ENCODE results near the gene RAB3A.

The RAB3A gene

DNA sequence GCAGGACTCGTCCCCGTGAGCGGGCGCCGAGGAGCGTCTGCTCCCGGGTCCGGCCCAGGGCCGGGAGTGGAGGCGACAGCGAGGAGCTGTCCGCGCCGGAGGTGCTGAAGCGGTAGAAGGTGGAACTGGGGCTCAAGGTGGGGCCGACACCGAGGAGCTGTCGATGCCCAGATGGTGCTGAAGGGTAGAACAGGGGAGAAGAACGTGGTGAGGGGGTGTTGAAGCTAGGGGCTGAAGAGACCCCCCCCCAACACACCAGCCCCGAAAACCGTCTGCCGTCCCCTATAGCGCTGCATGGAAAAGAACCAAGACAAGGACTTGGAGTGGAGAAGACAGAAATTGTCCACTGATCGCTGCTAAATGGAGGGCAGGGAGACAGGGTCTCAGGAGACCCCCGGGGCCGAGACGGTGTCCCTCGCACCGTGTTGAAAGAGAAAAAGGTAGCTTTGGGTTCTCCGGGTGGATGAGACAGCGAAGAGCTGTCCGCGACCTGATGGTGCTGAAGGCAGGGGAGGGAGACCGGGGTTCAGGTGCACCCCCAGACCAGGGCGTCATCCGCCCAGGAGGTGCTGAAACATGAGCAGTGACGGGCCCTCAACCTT, 29.5 kb upstream of the RAB3A start:
- no peaks in the 10 kb centered on the region for H3K9me3 ChIP-seq (ENCODE audit: control insufficient read depth, low read length)
- no peak overlapping the region for H3K18ac ChIP-seq (ENCODE audit: low read depth in 1 of 2, low read length in 2 of 2)
- H3K4me3 ChIP-seq (ENCODE audit: insufficient read depth in 1 of 2, low read depth in 1 of 2, low read length in 2 of 2): no peak overlapping the region
- no peak overlapping the region for H2AFZ ChIP-seq (ENCODE audit: low read depth, low read length)
- WGBS: 25% methylated on average over 30 of the region's 37 CpGs
- no peak overlapping the region for H2AK5ac ChIP-seq (ENCODE audit: low read length, severe bottlenecking)
- H3K36me3 ChIP-seq (ENCODE audit: control insufficient read depth in 1 of 2, insufficient read depth in 2 of 2, low read depth in 1 of 2, low read length in 2 of 2): no peaks in the 10 kb centered on the region
- peaks cover 39 to 72% of the 10 kb centered on the region in 2 experiments for H3K27me3 ChIP-seq (ENCODE audit: control insufficient read depth in 1 of 2, insufficient read depth in 1 of 2, low read length in 2 of 2)
- H3K79me1 ChIP-seq (replicated peaks; ENCODE audit: low read length, poor library complexity, severe bottlenecking): no peaks in the 10 kb centered on the region
- H3K4ac ChIP-seq (ENCODE audit: low read depth in 1 of 2, low read length in 2 of 2): no peak overlapping the region
- H3K9ac ChIP-seq (ENCODE audit: low read length): no peak overlapping the region
- DNase-seq: peak; percentile 63
- H4K91ac ChIP-seq (ENCODE audit: low read length): no peak overlapping the region
- H2BK5ac ChIP-seq (ENCODE audit: low read depth, low read length, poor library complexity, severe bottlenecking): no peak overlapping the region
- H3K4me2 ChIP-seq (ENCODE audit: low read length, poor library complexity, severe bottlenecking): no peak overlapping the region
- H2BK120ac ChIP-seq (ENCODE audit: low read depth, low read length): no peak overlapping the region
- H3K14ac ChIP-seq (ENCODE audit: low read length in 2 of 2): no peak overlapping the region
- H2BK12ac ChIP-seq (ENCODE audit: low read length in 2 of 2): no peak overlapping the region
- H3K4me1 ChIP-seq (ENCODE audit: control insufficient read depth, insufficient read depth, low read depth, low read length): peaks cover 7% of the 10 kb centered on the region
- H3K23ac ChIP-seq (ENCODE audit: low read length in 2 of 2): no peak overlapping the region
- H2BK15ac ChIP-seq (ENCODE audit: low read depth, poor library complexity, severe bottlenecking): no peak overlapping the region
- no peak overlapping the region for H4K8ac ChIP-seq (ENCODE audit: low read length)
- H3K27ac ChIP-seq (ENCODE audit: low read length, poor library complexity, severe bottlenecking): no peak overlapping the region

DNA sequence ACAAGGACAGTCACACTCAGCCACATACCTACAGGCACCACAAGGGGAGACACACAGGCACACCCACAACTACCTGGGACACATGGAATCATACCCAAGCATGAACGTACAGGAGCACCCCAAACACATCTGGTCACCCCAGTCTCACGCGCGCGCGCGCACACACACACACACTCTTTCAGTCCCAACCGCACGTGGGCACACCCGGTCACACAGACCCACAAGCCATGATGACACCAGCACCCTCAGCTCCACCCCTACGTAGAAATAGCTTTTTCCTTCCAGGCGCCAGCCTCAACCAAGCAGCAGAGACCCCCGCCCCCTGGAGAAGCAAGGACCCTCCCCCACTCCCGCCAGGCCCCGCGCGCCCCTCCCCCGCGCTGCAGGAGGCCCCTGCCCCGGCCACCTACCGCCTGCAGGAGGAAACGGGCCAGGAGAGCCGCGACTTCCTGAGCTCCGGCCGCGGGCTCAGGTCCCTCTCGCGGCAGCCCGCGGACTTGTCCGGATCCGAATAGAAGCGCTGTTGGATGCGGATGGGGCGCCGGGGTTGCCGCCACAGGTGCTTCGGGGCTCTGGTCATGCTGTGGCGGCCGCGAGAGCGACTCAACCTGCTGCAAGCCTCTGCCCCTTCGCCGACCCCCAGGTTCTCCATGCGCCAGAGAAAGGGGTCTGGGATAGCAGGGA, 28.8 kb upstream of the RAB3A start:
- Histone ChIP-seq H4K91ac (ENCODE audit: low read length) (no peak overlapping the region), H3K27me3 (ENCODE audit: control insufficient read depth in 1 of 2, insufficient read depth in 1 of 2, low read length in 2 of 2) (peaks cover 39 to 75% of the 10 kb centered on the region in 2 experiments), H3K14ac (ENCODE audit: low read length in 2 of 2) (no peak overlapping the region), H3K4me2 (ENCODE audit: low read length, poor library complexity, severe bottlenecking) (no peak overlapping the region), H3K36me3 (ENCODE audit: control insufficient read depth in 1 of 2, insufficient read depth in 2 of 2, low read depth in 1 of 2, low read length in 2 of 2) (no peaks in the 10 kb centered on the region), H3K9me3 (ENCODE audit: control insufficient read depth, low read length) (no peaks in the 10 kb centered on the region), H3K18ac (ENCODE audit: low read depth in 1 of 2, low read length in 2 of 2) (no peak overlapping the region), H2AK5ac (ENCODE audit: low read length, severe bottlenecking) (no peak overlapping the region), H3K4me3 (ENCODE audit: insufficient read depth in 1 of 2, low read depth in 1 of 2, low read length in 2 of 2) (no peak overlapping the region), H3K27ac (ENCODE audit: low read length, poor library complexity, severe bottlenecking) (no peak overlapping the region), H2AFZ (ENCODE audit: low read depth, low read length) (no peak overlapping the region), H3K9ac (ENCODE audit: low read length) (no peak overlapping the region), H2BK12ac (ENCODE audit: low read length in 2 of 2) (no peak overlapping the region), H4K8ac (ENCODE audit: low read length) (no peak overlapping the region), H3K79me1 (replicated peaks; ENCODE audit: low read length, poor library complexity, severe bottlenecking) (no peaks in the 10 kb centered on the region), H3K4me1 (ENCODE audit: control insufficient read depth, insufficient read depth, low read depth, low read length) (peaks cover 7% of the 10 kb centered on the region), H2BK5ac (ENCODE audit: low read depth, low read length, poor library complexity, severe bottlenecking) (no peak overlapping the region), H2BK120ac (ENCODE audit: low read depth, low read length) (no peak overlapping the region), H3K23ac (ENCODE audit: low read length in 2 of 2) (no peak overlapping the region), H3K4ac (ENCODE audit: low read depth in 1 of 2, low read length in 2 of 2) (no peak overlapping the region), H2BK15ac (ENCODE audit: low read depth, poor library complexity, severe bottlenecking) (no peak overlapping the region)
- DNase-seq: peak; percentile 47
- WGBS: under 1% methylated on average over 40 of the region's 46 CpGs

DNA sequence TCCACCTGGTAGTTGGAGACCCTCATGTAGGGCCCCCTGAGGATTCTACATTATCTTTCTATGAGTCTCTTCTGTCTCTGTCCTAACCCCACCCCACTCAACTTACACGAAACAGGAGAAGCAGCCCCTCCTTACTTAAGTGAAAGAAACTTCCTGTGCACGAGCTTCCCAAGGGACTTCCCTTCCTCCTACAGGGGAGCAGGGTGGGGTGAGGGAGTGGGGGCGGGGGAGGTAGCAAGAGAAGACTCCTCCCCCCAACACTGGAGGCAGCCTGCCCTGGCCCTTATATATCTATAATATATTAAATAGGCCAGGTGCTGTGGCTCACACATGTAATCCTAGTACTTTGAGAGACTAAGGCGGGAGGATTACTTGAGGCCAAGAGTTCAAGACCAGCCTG, 27.9 kb upstream of the RAB3A start:
- Histone ChIP-seq H3K4me2 (ENCODE audit: low read length, poor library complexity, severe bottlenecking) (no peak overlapping the region), H3K27ac (ENCODE audit: low read length, poor library complexity, severe bottlenecking) (no peak overlapping the region), H4K91ac (ENCODE audit: low read length) (no peak overlapping the region), H3K79me1 (replicated peaks; ENCODE audit: low read length, poor library complexity, severe bottlenecking) (no peaks in the 10 kb centered on the region), H3K4me3 (ENCODE audit: insufficient read depth in 1 of 2, low read depth in 1 of 2, low read length in 2 of 2) (no peak overlapping the region), H2BK5ac (ENCODE audit: low read depth, low read length, poor library complexity, severe bottlenecking) (no peak overlapping the region), H2BK12ac (ENCODE audit: low read length in 2 of 2) (no peak overlapping the region), H3K9ac (ENCODE audit: low read length) (no peak overlapping the region), H3K36me3 (ENCODE audit: control insufficient read depth in 1 of 2, insufficient read depth in 2 of 2, low read depth in 1 of 2, low read length in 2 of 2) (no peaks in the 10 kb centered on the region), H2AK5ac (ENCODE audit: low read length, severe bottlenecking) (no peak overlapping the region), H3K23ac (ENCODE audit: low read length in 2 of 2) (no peak overlapping the region), H3K14ac (ENCODE audit: low read length in 2 of 2) (no peak overlapping the region), H4K8ac (ENCODE audit: low read length) (no peak overlapping the region), H2BK15ac (ENCODE audit: low read depth, poor library complexity, severe bottlenecking) (no peak overlapping the region), H3K18ac (ENCODE audit: low read depth in 1 of 2, low read length in 2 of 2) (no peak overlapping the region), H3K27me3 (ENCODE audit: control insufficient read depth in 1 of 2, insufficient read depth in 1 of 2, low read length in 2 of 2) (peaks cover 45 to 81% of the 10 kb centered on the region in 2 experiments), H3K4me1 (ENCODE audit: control insufficient read depth, insufficient read depth, low read depth, low read length) (peaks cover 7% of the 10 kb centered on the region), H2BK120ac (ENCODE audit: low read depth, low read length) (no peak overlapping the region), H3K9me3 (ENCODE audit: control insufficient read depth, low read length) (no peaks in the 10 kb centered on the region), H3K4ac (ENCODE audit: low read depth in 1 of 2, low read length in 2 of 2) (no peak overlapping the region), H2AFZ (ENCODE audit: low read depth, low read length) (no peak overlapping the region)
- DNase-seq: no peak
- 87% methylated on average over 1 of the region's 4 CpGs for WGBS

DNA sequence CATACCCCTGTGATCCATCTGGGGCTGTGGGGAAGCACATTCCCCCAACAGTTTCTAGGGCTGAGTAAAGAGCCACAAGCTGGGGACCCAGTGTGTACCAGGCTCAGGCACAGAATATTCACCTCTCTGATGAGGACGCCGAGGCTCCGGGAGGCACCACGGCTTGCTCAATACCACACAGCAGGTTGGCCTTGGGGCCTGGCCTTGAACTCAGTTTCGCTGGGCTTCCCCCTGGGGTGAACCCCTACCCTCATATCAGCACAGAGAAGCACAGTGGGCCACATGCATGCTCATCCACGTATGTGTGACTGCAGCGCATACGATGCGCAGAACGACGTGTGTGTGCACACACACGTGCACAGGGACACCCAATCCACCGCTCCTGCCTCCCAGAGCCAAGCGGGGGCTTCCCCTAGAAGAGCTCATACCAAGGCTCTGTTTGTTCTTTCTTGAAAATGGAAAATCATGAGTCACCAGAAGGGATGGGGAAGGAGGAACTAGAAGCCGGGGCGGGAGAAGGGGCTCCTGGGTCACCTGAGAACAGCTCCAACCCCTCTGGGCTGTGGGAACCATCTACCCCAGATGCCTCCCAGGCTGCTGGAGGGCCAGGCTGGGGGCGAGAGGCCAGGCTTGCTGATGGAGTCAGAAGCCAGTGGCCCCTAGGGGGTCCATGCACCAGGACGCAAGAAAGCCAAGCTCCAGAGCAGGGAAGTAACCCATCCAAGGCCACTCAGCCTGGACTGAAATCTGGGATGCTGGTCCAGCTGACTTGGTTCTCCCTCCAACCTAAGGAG, 27.3 kb upstream of the RAB3A start:
- Histone ChIP-seq H3K36me3 (ENCODE audit: control insufficient read depth in 1 of 2, insufficient read depth in 2 of 2, low read depth in 1 of 2, low read length in 2 of 2) (no peaks in the 10 kb centered on the region), H3K4ac (ENCODE audit: low read depth in 1 of 2, low read length in 2 of 2) (no peak overlapping the region), H3K9me3 (ENCODE audit: control insufficient read depth, low read length) (no peaks in the 10 kb centered on the region), H2BK15ac (ENCODE audit: low read depth, poor library complexity, severe bottlenecking) (no peak overlapping the region), H4K8ac (ENCODE audit: low read length) (no peak overlapping the region), H2BK5ac (ENCODE audit: low read depth, low read length, poor library complexity, severe bottlenecking) (no peak overlapping the region), H4K91ac (ENCODE audit: low read length) (no peak overlapping the region), H3K79me1 (replicated peaks; ENCODE audit: low read length, poor library complexity, severe bottlenecking) (no peaks in the 10 kb centered on the region), H3K27ac (ENCODE audit: low read length, poor library complexity, severe bottlenecking) (no peak overlapping the region), H2AK5ac (ENCODE audit: low read length, severe bottlenecking) (no peak overlapping the region), H3K27me3 (ENCODE audit: control insufficient read depth in 1 of 2, insufficient read depth in 1 of 2, low read length in 2 of 2) (peaks cover 42 to 80% of the 10 kb centered on the region in 2 experiments), H3K9ac (ENCODE audit: low read length) (no peak overlapping the region), H3K18ac (ENCODE audit: low read depth in 1 of 2, low read length in 2 of 2) (no peak overlapping the region), H3K4me2 (ENCODE audit: low read length, poor library complexity, severe bottlenecking) (no peak overlapping the region), H2BK12ac (ENCODE audit: low read length in 2 of 2) (no peak overlapping the region), H2BK120ac (ENCODE audit: low read depth, low read length) (no peak overlapping the region), H3K4me3 (ENCODE audit: insufficient read depth in 1 of 2, low read depth in 1 of 2, low read length in 2 of 2) (no peak overlapping the region), H3K4me1 (ENCODE audit: control insufficient read depth, insufficient read depth, low read depth, low read length) (peaks cover 7% of the 10 kb centered on the region), H3K14ac (ENCODE audit: low read length in 2 of 2) (no peak overlapping the region), H3K23ac (ENCODE audit: low read length in 2 of 2) (no peak overlapping the region), H2AFZ (ENCODE audit: low read depth, low read length) (no peak overlapping the region)
- peak; percentile 31 for DNase-seq
- WGBS: 75% methylated on average over 18 of the region's 18 CpGs
